Measurements from ENCODE around the gene C1QTNF6.

C1QTNF6 gene

DNA sequence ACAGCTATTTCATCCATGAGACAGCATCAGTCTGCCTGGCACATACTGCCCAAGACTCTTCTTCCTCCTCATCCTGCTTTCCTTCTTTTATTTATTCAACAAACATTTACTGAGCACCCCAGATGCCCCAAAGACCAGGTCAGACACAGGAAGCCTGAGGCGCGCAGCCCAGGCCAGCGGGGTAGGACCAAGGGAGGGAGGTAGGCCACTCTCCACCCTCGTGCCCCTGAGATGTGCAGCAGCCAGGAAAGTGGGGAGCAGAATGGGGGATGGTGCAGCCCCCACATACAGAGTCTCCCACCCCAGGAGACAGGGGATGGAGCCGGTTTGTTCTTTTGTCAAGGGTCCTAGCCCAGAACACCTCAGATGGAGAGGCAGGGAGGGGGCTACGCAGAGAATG lies 34.1 kb downstream of the C1QTNF6 start:
- no peak overlapping the region for H3K4me3 ChIP-seq (ENCODE audit: control insufficient read depth, low read depth, low read length)
- TF ChIP-seq, protein P1, sequence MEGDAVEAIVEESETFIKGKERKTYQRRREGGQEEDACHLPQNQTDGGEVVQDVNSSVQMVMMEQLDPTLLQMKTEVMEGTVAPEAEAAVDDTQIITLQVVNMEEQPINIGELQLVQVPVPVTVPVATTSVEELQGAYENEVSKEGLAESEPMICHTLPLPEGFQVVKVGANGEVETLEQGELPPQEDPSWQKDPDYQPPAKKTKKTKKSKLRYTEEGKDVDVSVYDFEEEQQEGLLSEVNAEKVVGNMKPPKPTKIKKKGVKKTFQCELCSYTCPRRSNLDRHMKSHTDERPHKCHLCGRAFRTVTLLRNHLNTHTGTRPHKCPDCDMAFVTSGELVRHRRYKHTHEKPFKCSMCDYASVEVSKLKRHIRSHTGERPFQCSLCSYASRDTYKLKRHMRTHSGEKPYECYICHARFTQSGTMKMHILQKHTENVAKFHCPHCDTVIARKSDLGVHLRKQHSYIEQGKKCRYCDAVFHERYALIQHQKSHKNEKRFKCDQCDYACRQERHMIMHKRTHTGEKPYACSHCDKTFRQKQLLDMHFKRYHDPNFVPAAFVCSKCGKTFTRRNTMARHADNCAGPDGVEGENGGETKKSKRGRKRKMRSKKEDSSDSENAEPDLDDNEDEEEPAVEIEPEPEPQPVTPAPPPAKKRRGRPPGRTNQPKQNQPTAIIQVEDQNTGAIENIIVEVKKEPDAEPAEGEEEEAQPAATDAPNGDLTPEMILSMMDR (IDR thresholded peaks at IDR 0.05; ENCODE audit: control insufficient read depth, insufficient read depth, low read depth, low read length, missing control alignments) = no peak
- no peak for DNase-seq (ENCODE audit: low read depth)

DNA sequence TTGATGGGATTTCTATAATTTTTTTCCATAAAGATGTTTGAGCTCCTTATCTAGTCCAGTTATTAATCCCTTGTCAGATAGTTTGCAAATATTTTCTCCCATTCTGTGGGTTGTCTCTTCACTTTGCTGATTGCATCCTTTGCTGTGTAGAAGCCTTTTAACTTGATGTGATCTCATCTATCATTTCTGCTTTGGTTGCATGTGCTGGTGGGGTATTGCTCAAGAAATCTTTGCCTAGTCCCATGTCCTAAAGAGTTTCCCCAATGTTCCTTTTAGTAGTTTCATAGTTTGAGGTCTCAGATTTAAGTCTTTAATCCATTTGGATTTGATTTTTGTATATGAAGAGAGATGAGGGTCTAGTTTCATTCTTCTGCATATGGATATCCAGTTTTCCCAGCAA lies 36.6 kb downstream of the C1QTNF6 start:
- H3K4me3 ChIP-seq (ENCODE audit: control insufficient read depth, low read depth, low read length) = no peak overlapping the region
- no peak for DNase-seq (ENCODE audit: low read depth)
- TF ChIP-seq, protein P1 (IDR thresholded peaks at IDR 0.05; ENCODE audit: control insufficient read depth, insufficient read depth, low read depth, low read length, missing control alignments) = no peak

DNA sequence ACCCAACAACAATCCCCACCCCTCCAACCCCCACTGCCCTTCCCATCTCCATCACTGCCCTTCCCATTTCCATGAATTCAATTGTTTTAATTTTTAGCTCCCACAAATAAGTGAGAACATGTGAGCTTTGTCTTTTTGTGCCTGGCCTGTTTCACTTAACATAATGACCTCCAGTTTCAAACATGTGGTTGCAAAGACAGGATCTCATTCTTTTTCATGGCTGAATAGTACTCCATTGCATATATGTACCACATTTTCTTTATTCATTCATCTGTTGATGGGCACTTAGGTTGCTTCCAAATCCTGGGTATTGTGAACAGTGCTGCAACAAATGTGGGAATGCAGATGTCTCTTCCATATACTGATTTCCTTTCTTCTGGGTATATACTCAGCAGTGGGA lies 37.3 kb downstream of the C1QTNF6 start:
- no peak overlapping the region for H3K4me3 ChIP-seq (ENCODE audit: control insufficient read depth, low read depth, low read length)
- no peak for DNase-seq (ENCODE audit: low read depth)
- TF ChIP-seq, protein P1 (IDR thresholded peaks at IDR 0.05; ENCODE audit: control insufficient read depth, insufficient read depth, low read depth, low read length, missing control alignments) = no peak

DNA sequence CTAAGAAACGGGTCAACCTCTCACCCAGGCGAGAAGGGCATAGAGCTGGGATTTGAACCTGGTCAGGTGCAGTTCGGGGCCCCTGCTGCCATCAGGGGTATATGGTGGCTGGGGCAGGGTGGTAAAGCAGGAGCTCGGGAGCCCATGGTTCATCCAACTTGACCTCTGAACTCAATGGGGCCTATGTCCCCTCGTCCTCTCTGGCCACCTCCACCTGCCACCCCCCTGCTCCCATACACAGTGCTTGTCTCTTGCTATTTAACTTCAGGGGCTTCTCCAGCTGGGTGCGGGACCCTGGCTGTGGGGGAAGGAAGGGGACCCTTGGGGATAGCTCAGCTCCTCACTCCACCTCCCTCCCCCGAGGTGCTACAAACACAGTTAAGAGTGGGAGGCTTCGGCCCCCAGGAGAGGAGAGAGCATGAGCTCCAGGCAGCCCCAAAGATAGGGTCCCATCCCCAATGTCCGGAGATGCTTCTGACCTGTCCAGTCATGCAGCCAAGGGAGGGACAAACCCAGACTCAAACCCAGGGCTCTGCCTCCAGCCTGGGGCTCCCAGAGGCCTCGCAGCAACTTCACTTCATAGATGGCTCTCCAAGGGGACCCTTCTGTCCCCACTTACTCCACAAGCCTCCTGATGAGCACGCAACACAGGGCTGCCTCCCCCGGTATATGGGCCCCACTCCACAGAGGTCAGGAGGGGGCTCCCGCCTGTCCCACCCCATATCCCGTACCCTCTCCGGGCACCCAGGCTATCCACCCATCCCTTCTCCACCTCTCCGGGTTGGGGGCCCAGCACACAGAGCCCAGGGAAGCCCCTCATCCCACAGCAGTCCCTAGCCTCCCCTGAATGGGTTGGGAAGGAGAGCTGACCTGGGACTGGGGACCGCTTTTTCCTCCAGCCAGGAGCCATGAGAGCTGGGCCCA lies 39.0 kb downstream of the C1QTNF6 start:
- no peak overlapping the region for H3K4me3 ChIP-seq (ENCODE audit: control insufficient read depth, low read depth, low read length)
- no peak for DNase-seq (ENCODE audit: low read depth)
- TF ChIP-seq, protein P1 (IDR thresholded peaks at IDR 0.05; ENCODE audit: control insufficient read depth, insufficient read depth, low read depth, low read length, missing control alignments) = no peak

DNA sequence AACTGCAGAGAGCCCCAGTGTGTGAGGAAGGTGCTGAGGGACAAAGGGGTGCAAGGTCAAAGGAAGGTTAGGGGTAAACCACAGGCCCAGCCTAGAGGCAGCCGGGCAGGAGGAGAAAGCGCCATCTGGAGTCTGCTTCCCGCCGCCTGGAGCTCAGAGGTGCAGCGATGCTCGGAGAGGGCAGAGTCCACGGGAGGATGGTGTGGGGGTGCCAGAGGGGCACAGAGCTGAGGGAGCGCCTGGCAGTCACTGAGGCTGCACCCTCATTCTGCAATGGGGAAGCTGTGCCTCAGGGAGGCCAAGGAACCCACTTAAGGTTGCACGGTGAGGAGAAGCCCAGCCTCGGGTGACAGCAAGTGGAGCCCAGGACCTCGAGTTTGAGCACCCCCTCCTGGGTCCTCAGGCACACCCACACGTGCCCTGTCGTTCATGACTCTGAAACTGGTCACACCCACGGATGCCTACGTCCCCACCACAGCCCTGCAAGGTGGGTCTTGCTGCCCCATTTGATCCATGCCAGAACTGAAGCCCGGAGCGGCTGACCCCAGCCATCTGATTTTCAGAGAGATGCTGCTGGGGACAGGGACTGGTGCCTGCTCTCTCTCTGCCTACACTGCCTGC lies 39.9 kb downstream of the C1QTNF6 start:
- TF ChIP-seq, protein P1 (IDR thresholded peaks at IDR 0.05; ENCODE audit: control insufficient read depth, insufficient read depth, low read depth, low read length, missing control alignments) = no peak
- no peak overlapping the region for H3K4me3 ChIP-seq (ENCODE audit: control insufficient read depth, low read depth, low read length)

DNA sequence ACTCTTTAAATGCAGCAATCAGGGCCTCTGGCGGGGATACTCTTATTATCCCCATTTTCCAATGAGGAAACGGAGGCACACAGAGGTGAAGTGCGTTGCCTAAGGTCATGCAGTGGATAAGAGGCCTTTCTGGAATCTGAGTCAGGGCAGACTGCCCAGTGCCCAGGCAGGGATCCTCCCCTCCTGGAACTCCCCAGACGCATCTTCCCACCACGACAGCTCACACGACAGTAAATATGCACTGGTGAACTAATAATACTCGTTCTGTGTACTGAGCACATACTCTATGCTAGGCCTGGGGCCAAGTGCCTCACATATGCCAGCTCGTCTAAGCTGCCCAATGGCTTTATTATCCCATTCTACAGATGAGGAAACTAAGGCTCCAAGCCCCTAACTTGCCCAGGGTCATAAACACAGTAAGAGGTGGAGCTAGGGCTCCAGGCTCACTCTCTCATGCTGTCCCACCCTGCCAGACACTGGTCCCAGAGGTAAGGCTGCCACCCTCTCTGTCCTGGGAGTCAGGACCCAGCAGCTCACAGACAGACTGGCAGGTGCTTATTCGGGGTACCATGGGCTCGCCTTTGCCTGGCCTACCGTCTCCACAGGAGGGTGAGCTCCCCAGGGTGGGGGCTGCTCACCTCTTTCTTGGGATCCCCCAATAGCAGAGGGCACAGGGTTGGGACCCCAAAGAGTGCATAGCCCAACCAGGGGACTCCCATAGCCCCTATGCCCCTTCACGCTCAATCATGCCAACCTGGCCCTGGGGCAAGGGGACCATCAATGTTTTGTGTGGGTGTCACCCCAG lies 40.7 kb downstream of the C1QTNF6 start:
- no peak for DNase-seq (ENCODE audit: low read depth)
- TF ChIP-seq, protein P1 (IDR thresholded peaks at IDR 0.05; ENCODE audit: control insufficient read depth, insufficient read depth, low read depth, low read length, missing control alignments) = no peak
- H3K4me3 ChIP-seq (ENCODE audit: control insufficient read depth, low read depth, low read length) = no peak overlapping the region

More for the DNA sequence above, 39.9 kb downstream of the C1QTNF6 start:
- DNase-seq (ENCODE audit: low read depth) = no peak
